Stomach smooth muscle (tissue), 2 donors: ENCODE results near the gene CSK.

ENCODE experiments used
- H3K27ac ChIP-seq: one replicate; pipeline ENCODE4 v1.7.0; 2013; ENCODE audit warnings: mild to moderate bottlenecking, low read length, inconsistent platforms
- H3K27me3 ChIP-seq, 2 donors: one replicate each; pipeline ENCODE4 v1.7.0; 2013; ENCODE audit warnings: low read length in 2 of 2; ENCODE audit not compliant: insufficient read depth in 2 of 2, control insufficient read depth in 1 of 2
- H3K36me3 ChIP-seq, 2 donors: one replicate each; pipeline ENCODE4 v1.7.0; 2013; ENCODE audit warnings: low read length in 2 of 2; ENCODE audit not compliant: control insufficient read depth in 2 of 2, insufficient read depth in 2 of 2
- H3K4me1 ChIP-seq: one replicate; pipeline ENCODE4 v1.7.0; 2013; ENCODE audit warnings: low read length; ENCODE audit not compliant: control insufficient read depth, insufficient read depth
- H3K4me3 ChIP-seq, 2 donors: one replicate each; pipeline ENCODE4 v1.7.0; 2013; ENCODE audit warnings: low read length in 2 of 2
- H3K9ac ChIP-seq, 2 donors: one replicate each; pipeline ENCODE4 v1.7.0; 2013; ENCODE audit warnings: low read length in 2 of 2, mild to moderate bottlenecking in 1 of 2
- H3K9me3 ChIP-seq, 2 donors: one replicate each; pipeline ENCODE4 v1.7.0; 2013; ENCODE audit warnings: low read length in 2 of 2; ENCODE audit not compliant: control insufficient read depth in 2 of 2
- donor health status: healthy.
- donor health status: Pancreatic carcinoma.

The CSK gene

DNA sequence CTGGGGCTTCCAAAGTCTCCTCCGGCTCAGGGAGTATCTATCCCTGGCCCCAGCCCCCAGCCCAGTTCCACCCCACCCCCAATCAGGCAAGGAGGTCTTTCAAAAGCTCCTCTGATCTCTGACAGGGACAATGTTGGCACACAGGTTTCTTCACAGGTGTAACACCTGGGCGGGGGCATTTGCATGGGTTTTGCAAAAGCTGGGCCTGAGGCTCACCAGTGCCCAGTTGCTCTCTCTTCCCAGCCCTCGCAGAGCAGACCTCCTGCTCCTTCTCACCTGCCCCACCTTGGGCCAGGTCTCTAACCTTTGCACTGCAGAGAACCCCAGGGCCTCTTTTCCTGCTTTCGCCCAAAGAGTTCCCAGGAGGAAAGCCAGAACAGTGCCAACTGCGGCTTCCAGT, 8.6 kb upstream of the CSK start:
- Histone ChIP-seq H3K4me1 (peaks cover 18% of the 10 kb centered on the region), H3K9ac (no peak overlapping the region), H3K27ac (no peak overlapping the region), H3K4me3 (no peak overlapping the region), H3K9me3 (no peaks in the 10 kb centered on the region), H3K27me3 (peaks cover 5% of the 10 kb centered on the region in 2 donors), H3K36me3 (no peaks in the 10 kb centered on the region)

GRCh38 chr15:74773731-74774252, 8.1 kb upstream of the CSK start:
- no peaks in the 10 kb centered on the region for H3K36me3 ChIP-seq
- no peak overlapping the region for H3K9ac ChIP-seq
- H3K27me3 ChIP-seq, result peaks cover 5% of the 10 kb centered on the region in 2 donors
- no peaks in the 10 kb centered on the region for H3K9me3 ChIP-seq
- no peak overlapping the region for H3K27ac ChIP-seq
- H3K4me1 ChIP-seq, result peaks cover 18% of the 10 kb centered on the region
- H3K4me3 ChIP-seq, result no peak overlapping the region

- H3K4me3 ChIP-seq, result no peak overlapping the region
- no peaks in the 10 kb centered on the region for H3K36me3 ChIP-seq
- no peaks in the 10 kb centered on the region for H3K9me3 ChIP-seq
- H3K27ac ChIP-seq, result no peak overlapping the region
- peaks cover 18% of the 10 kb centered on the region for H3K4me1 ChIP-seq
- no peak overlapping the region for H3K9ac ChIP-seq
- H3K27me3 ChIP-seq, result peaks cover 1 to 5% of the 10 kb centered on the region in 2 donors
Observed at GRCh38 chr15:74775132-74775562, 6.7 kb upstream of the CSK start.

- H3K9me3 ChIP-seq, result no peaks in the 10 kb centered on the region
- peaks cover 20% of the 10 kb centered on the region for H3K4me1 ChIP-seq
- H3K4me3 ChIP-seq, result no peak overlapping the region
- H3K9ac ChIP-seq, result no peak overlapping the region
- no peaks in the 10 kb centered on the region for H3K27me3 ChIP-seq
- no peak overlapping the region for H3K27ac ChIP-seq
- no peaks in the 10 kb centered on the region for H3K36me3 ChIP-seq
Observed at GRCh38 chr15:74775894-74776293, 6.0 kb upstream of the CSK start.

DNA sequence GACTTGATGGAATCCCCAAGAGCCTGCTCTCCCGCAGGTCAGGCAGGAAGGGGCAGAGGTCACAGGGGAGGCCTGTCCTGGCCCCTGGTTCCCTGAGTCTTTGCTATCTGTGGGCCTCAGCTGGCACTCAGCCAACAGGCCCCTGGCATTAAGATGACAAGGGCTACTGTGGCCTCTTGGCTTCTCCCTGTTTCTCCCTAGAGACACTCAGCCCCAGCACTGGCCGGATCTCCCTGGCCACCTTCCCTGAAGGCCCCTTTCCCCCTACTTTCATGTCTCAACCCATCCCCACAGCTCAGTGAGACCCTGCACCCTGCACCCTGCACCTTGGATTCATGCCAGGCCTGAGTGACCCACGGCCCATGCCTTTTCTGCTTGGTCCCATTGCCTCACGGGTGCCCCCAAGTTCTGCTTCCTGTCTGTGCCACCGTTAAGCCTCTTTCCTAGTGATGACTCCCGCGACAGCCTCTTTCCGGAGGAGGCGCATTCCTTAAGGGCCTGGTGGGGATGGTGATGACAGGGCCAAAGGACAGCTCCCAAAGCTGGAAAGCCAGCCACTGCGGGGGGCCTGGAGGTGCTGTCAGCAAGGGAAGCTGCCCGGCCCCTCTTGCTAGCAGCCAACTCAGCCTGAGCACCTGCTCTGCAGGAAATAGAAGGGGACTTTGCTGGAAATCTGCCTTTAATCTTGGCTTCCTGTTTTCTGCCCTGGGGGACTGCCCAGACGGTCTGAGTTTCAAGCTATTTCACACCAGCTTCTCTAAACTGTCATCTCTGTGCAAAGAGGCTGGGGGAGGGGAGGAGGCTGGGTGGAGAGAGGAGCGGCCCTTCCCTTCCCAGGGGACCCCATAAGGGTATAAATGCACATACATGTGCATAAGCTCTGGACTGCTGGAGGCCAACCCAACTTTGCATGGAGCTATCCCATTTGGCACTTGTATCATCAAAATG, 4.8 kb upstream of the CSK start:
- Histone ChIP-seq H3K27ac (no peak overlapping the region), H3K27me3 (no peaks in the 10 kb centered on the region), H3K36me3 (no peaks in the 10 kb centered on the region), H3K4me3 (no peak overlapping the region), H3K9ac (no peak overlapping the region), H3K9me3 (no peaks in the 10 kb centered on the region), H3K4me1 (peaks cover 25% of the 10 kb centered on the region)

GRCh38 chr15:74777769-74778598, 3.9 kb upstream of the CSK start:
- H3K4me3 ChIP-seq, result no peak overlapping the region
- peaks cover 31% of the 10 kb centered on the region for H3K4me1 ChIP-seq
- H3K27me3 ChIP-seq, result no peaks in the 10 kb centered on the region
- H3K36me3 ChIP-seq, result no peaks in the 10 kb centered on the region
- no peaks in the 10 kb centered on the region for H3K9me3 ChIP-seq
- no peak overlapping the region for H3K9ac ChIP-seq
- H3K27ac ChIP-seq, result no peak overlapping the region

DNA sequence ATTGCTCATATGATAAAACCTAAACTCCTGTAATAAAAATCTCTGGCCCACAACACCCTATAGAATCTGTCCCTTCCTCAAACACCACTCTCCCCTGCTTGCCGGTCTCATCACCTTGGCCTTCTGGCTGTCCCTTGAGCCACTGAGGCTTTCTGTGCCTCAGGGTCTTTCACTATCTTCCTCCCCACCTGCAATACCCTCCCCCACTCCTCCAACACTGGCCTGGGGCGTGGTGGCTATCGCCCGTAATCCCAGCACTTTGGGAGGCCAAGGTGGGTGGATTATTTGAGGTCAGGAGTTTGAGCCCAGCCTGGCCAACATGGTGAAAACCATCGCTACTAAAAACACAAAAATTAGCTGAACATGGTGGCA, 3.3 kb upstream of the CSK start:
- no peaks in the 10 kb centered on the region for H3K9me3 ChIP-seq
- H3K4me3 ChIP-seq, result no peak overlapping the region
- peaks cover 37% of the 10 kb centered on the region for H3K4me1 ChIP-seq
- no peaks in the 10 kb centered on the region for H3K27me3 ChIP-seq
- H3K36me3 ChIP-seq, result no peaks in the 10 kb centered on the region
- H3K27ac ChIP-seq, result no peak overlapping the region
- H3K9ac ChIP-seq, result no peak overlapping the region

GRCh38 chr15:74779162-74779648, 2.7 kb upstream of the CSK start:
- Histone ChIP-seq H3K27ac (no peak overlapping the region), H3K9ac (no peak overlapping the region), H3K36me3 (no peaks in the 10 kb centered on the region), H3K4me1 (peaks cover 43% of the 10 kb centered on the region), H3K27me3 (no peaks in the 10 kb centered on the region), H3K9me3 (no peaks in the 10 kb centered on the region), H3K4me3 (no peak overlapping the region)

GRCh38 chr15:74780523-74781430, 1.1 kb upstream of the CSK start:
- Histone ChIP-seq H3K36me3 (no peaks in the 10 kb centered on the region), H3K9me3 (no peaks in the 10 kb centered on the region), H3K27ac (no peak overlapping the region), H3K9ac (peak overlapping the region; percentile 6 to 21), H3K4me3 (peak overlapping the region in 1 of 2 donors; percentile 72), H3K4me1 (peaks cover 51% of the 10 kb centered on the region), H3K27me3 (no peaks in the 10 kb centered on the region)
